Mononuclear cell (primary cell): ENCODE data around the gene ERC1. TPM values are rescaled to one million over a fixed set of nuclear protein-coding genes. Genes with fewer than 3 reads are reported as not detected.
A peak's percentile ranks its signal among the peaks of the same experiment; 100 is the strongest.

Source experiments
- H3K27me3 ChIP-seq: 2 replicates; pipeline ENCODE4 v1.6.0; 2011; ENCODE audit warnings: low read length, control low read depth; ENCODE audit not compliant: insufficient read depth
- H3K4me1 ChIP-seq: 2 replicates; pipeline ENCODE4 v1.5.1; 2011; ENCODE audit warnings: mild to moderate bottlenecking, low read length, control low read depth; ENCODE audit not compliant: insufficient read depth
- H3K4me3 ChIP-seq: 2 replicates; pipeline ENCODE4 v1.5.1; 2011; ENCODE audit warnings: mild to moderate bottlenecking, low read length, moderate library complexity
- H3K9me3 ChIP-seq: 2 replicates; pipeline ENCODE4 v1.5.1; 2011; ENCODE audit warnings: low read depth, mild to moderate bottlenecking, control low read depth, low read length
- total RNA-seq: library from RNA; depleted of rRNA; stranded (reverse); fragments of >200 nt; gene quantifications from one replicate; pipeline ENCODE4 v1.2.3, GENCODE V29; 2012

The ERC1 gene
- total RNA-seq, 1 donor, result 30.2 TPM

DNA sequence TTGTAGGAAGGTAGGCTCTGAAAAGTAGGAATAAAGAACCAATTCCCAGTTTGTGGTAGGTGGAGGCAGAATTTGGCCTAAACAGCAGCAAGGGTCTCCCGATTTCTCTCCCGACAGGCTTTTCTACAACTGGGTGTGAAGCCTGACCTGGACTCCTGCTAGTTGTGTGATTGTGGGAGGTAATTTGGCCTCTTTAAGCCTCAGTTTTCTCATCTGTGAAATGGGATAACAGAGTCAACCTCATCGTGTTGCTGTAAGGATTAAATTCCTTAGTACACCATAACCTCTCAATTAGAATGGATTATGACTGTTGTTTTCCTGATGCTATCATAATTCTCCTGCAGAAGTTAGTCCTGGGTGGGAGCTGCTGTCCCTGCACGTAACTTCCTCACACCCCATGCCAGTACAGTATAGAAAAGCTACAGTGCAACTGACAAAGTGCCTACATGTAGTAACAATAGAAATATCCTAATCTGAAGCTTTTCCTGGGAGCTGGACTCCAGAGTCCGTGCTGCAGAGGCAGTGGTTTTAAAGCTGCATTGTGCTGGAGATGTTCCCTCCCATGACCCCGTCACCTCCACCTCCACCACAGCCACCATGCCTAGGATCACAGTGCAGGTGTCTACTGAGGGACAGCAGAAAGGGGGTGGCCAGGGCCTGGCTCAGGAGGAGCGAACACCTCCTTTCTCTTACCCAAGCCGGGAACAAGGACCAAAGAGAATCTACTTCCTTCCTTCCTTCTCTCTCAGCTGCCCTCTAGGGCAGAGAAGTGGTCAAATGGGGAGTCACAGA, 526.9 kb downstream of the ERC1 start:
- Histone ChIP-seq H3K4me3 (no peak overlapping the region), H3K4me1 (no peaks in the 10 kb centered on the region), H3K27me3 (peaks cover 11% of the 10 kb centered on the region), H3K9me3 (no peaks in the 10 kb centered on the region)

DNA sequence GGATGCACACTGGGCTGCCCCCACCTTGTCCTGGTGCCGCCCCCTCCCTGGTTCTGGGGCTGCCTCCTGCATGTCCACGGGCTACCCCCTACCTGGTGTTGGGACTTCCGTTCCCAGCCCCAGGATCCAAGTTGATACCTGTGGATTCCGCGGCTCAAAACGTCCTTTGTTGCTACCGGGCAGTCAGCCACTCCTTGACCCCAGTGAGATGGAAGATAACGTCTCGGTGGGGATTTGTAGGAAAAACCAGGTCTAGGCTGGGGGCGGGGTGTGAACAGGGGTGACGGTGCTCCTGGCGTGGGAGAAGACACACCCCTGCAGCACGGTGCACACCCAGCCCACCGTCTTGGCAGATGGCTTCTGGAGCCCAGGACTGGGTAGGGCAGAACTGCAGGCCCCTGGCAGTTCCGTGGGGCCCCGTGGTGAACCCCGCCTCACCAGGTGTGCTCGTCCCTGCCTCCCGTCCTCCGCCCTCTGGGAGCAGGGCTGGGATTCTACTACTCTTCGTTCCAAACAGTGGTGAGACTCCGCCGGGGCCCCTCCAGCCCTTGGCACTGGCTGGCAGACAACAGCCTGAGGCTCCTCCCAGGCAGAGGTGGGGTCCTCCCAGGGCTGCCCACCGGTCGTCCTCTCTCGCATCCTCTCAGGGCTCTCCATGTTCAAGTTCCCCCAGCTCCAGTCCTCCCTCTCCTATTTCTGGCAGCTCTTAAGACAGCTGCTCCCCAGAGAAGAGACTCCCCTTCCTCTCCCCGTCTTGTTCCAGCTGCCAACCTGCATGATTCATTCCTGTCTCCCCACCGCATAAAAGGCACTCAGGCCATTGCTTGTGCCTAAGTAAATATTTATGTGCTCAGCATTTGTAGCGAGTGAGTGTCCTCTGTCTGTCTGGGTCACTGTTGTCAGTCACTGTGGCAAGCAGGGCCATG, 527.8 kb downstream of the ERC1 start:
- Histone ChIP-seq H3K27me3 (peaks cover 11% of the 10 kb centered on the region), H3K4me1 (no peaks in the 10 kb centered on the region), H3K9me3 (no peaks in the 10 kb centered on the region), H3K4me3 (no peak overlapping the region)

DNA sequence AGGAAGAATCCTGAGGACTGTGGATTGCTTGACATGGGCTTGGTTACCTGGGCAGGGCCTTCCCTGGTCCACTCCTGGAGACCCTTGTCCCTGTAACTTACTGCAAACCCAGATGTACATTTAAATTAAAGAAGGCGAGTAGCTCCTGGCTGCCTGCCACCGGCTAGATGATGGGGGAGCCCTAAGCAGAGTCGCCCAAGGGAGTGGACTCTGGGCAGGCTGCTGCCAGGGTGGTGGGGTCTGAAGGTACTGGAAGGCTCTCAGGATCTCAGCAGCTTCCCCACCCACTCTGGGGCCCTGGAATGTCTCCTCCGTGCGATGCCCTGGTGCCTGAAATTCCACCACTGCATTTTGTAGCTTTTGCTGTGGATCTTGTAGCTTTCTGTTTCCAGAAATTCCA, 528.6 kb downstream of the ERC1 start:
- no peak overlapping the region for H3K4me3 ChIP-seq

DNA sequence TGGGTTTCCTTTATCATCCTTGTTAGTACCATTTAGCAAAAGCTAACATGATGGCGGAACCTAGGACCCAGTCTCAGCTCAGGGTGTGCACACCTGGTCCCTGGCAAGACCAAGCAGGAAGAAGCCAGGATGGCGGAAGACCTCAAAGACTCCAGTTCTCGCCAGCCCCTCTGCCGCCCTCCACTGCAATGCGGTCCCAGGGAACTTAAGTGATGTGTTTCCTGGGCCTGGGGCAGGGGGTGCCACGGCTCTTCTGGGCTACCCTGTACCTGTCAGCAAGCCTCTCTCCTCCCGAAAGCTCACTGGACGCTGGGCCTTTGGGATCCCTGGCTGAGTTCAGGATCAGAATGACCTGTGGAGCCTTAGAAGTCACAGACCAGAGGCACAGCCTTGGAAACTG, 532.0 kb downstream of the ERC1 start:
- no peak overlapping the region for H3K4me3 ChIP-seq
- no peaks in the 10 kb centered on the region for H3K9me3 ChIP-seq
- no peaks in the 10 kb centered on the region for H3K4me1 ChIP-seq
- H3K27me3 ChIP-seq, result peaks cover 27% of the 10 kb centered on the region

More for the DNA sequence above, 528.6 kb downstream of the ERC1 start:
- Histone ChIP-seq H3K4me1 (no peaks in the 10 kb centered on the region), H3K27me3 (peaks cover 15% of the 10 kb centered on the region), H3K9me3 (no peaks in the 10 kb centered on the region)

DNA sequence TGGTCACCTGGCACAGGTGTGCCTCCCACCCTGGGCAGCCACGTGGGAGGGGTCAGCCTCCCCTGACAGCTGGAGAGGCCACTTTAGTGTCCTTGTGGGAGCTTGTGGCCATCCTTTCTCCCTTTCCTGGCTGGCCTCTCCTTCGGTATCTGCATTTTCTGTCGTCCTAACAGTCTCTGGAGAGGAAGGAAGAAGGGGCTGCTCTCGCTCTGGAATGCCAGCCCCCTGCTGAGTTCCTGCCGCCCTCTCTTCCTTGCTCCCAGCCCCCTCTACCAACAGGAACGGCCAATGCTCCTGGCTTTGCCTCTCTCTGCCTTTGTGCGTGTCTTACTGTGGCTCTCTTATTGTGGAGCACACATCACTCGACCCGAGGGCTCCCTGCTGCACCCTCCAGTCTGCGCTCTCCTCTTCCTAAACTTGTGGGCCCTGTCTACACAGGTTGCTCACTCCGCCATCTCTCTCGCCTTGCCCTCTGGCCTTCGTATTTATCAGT, 532.6 kb downstream of the ERC1 start:
- Histone ChIP-seq H3K27me3 (peaks cover 33% of the 10 kb centered on the region), H3K4me1 (no peaks in the 10 kb centered on the region), H3K4me3 (no peak overlapping the region), H3K9me3 (no peaks in the 10 kb centered on the region)

DNA sequence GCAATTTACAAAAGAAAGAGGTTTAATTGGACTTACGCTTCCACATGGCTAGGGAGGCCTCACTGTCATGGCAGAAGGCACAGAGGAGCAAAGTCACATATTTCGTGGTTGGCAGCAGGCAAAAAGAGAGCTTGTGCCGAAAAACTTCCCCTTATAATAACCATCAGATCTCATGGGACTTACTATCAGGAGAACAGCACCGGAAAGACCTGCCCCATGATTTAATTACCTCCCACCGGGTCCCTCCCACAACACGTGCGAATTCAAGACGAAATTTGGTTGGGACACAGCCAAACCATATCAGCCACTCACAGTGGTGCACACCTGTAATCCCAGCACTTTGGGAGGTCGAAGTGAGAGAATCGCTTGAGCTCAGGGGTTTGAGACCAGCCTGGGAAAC, 534.8 kb downstream of the ERC1 start:
- no peaks in the 10 kb centered on the region for H3K9me3 ChIP-seq
- H3K4me1 ChIP-seq, result peaks cover 5% of the 10 kb centered on the region
- H3K4me3 ChIP-seq, result no peak overlapping the region
- H3K27me3 ChIP-seq, result peaks cover 43% of the 10 kb centered on the region

DNA sequence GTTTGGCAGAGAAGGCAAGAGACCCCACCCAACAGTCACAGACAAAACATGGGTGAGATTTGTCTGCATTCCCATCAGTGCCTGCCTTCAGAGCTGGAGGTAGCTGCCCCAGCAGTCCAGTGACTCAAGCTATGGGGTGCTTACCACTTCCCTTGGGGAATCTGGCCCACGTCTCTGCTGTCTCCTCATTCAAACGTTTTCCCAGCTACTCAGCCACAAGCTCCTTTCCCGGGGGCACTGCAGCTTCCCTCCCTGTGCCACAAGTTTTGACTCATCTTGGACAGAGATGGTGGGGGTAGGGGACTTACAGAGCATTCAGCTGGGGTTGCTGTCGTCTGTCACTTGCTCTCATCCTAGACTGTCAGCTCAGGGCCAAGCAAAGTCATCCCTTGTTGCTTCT, 536.8 kb downstream of the ERC1 start:
- H3K4me3 ChIP-seq, result no peak overlapping the region
- H3K9me3 ChIP-seq, result no peaks in the 10 kb centered on the region
- H3K27me3 ChIP-seq, result peaks cover 58% of the 10 kb centered on the region
- peaks cover 17% of the 10 kb centered on the region for H3K4me1 ChIP-seq

DNA sequence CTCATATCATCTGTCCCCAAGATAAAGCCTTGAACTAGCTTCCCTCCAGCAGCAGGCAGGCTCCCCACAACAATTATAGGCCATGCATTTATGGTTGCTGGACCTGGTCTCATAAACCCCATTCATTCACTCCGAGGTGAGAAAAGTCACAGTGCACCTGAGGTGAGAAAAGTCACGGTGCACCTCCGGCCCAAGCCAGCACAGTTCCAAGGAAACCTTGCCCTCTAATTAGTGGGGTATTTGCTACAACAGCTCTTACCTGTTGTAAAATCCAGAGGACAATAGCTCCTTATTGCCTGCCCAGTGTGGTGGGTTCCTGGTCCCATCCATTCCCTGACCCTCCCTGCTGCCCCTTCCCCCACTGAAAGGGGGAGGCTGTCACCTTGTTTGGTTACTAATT, 537.8 kb downstream of the ERC1 start:
- Histone ChIP-seq H3K4me1 (peaks cover 27% of the 10 kb centered on the region), H3K4me3 (no peak overlapping the region), H3K27me3 (peaks cover 68% of the 10 kb centered on the region), H3K9me3 (no peaks in the 10 kb centered on the region)

DNA sequence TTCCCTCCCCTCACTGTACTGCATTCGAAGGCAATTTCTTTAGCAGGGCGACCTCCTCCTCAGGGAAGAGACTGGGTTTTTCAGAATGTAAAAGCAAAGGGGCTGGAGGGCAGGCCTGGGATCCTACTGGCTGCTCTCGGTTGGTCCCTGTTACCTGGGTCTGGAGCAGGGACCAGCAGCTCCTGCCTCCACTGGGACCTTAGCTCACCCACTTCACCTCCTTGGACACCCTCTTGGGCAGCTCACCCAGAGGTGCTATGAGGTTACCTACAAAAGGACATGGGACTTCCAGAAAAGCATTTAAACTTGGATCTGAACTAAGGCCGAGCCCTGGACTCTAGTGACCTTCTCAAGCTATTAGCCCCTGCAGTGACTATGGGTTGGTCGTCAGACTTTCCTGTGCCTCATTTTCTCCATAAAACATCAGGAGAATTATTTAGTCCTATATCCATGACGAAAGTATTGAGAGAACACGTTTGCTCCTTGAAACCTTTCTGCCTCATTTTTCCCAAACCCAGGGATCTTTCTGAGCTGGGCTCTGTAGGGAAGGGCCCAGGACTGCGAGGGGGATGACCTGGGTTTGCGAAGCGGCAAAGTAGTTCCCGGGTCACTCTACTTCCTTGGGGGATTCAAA, 538.3 kb downstream of the ERC1 start:
- Histone ChIP-seq H3K4me1 (peaks cover 32% of the 10 kb centered on the region), H3K27me3 (peaks cover 71% of the 10 kb centered on the region), H3K9me3 (no peaks in the 10 kb centered on the region), H3K4me3 (no peak overlapping the region)

DNA sequence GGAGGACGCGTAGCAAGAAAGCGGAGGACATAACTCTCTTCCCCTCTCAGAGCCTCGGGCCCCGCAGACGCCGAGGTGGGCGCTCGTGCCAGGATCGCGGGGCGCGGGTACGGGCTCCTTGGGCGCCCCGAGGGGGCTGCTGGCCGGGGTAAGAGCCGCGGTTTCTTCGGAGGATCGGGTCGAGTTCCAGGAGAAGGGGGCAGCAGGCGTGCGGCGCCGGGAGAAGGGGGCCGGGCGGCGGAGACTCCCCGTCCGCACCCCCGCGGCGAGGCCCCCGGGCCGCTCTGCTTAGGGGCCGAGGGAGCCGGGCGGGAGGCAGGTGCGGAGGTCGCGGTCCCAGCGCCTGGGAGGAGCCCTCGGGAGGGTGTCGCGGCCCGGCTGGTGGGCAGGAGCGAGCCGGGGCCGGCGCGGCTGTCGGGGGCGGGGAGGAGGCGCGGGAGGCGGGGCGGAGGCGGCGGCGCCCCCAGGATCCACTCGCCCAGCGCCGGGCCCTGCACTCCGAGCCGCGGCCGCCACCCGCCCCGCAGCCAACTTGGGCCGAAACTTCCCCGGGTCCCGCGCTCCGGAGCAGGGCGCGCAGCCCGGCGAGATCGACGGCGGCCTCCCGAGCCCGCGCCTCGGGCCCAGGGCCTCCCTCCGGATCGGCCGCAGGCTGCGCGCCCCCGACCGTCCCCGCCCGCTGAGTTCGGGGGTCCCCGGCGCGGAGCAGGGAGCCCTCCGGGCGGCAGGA, 539.0 kb downstream of the ERC1 start:
- peaks cover 74% of the 10 kb centered on the region for H3K27me3 ChIP-seq

DNA sequence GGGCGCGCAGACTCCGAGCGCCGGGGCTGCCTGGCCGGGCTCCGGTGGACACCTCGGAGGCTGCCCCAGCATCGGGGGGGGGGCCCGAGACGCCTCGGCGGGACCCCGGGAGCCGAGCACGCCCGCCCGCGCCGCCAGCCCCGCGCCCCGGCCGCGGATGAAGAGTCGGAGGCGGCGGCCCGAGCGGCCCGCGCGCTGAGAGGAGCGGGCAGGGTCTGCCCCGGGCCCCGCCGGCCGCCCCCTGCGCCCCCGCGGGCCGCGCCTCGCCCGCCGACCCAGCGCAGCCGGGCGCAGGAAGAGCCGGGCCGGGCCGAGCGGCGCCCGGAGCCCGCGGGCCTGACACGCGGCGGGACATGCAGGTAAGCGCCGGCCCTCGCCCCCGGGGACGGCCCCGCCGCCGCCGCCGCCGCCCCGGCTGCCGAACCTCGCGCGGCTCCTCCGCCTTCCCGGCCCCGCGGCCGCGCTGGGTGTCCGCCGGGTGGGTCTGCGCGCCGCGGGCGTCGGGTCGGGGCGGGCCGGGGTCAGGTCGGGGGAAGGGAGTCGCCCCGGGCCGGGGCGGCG, 539.6 kb downstream of the ERC1 start:
- Histone ChIP-seq H3K4me3 (peak overlapping the region; percentile 13), H3K27me3 (peaks cover 78% of the 10 kb centered on the region), H3K9me3 (no peaks in the 10 kb centered on the region), H3K4me1 (peaks cover 40% of the 10 kb centered on the region)

More for the DNA sequence above, 539.0 kb downstream of the ERC1 start:
- Histone ChIP-seq H3K4me3 (peak overlapping the region; percentile 13), H3K4me1 (peaks cover 39% of the 10 kb centered on the region), H3K9me3 (no peaks in the 10 kb centered on the region)

DNA sequence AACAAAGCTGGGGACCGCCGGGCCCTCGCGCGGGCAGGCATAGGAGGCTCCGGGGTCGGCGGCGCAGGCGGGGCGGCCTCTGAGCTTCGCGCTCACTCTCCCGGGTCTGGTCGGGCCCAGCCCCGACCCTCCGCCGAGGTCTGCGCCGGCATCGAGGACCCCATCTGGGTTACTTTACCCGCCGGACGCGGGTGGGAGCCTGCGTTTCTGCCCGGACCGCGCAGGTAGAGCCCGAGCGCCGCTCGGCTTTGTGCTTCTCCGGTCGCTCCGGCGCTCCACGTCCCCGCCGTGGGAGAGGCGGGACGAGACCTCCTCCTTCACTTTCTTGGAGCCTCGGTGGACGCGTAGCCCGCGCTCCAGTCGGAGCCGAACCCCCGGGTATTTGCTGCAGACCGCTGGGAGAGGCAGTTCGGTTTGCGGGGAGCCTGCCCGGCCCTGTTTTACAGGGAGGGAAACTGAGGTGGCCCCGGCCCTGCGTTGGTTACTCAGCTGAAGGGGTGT, 540.2 kb downstream of the ERC1 start:
- H3K27me3 ChIP-seq, result peaks cover 80% of the 10 kb centered on the region
- no peak overlapping the region for H3K4me3 ChIP-seq
- H3K9me3 ChIP-seq, result no peaks in the 10 kb centered on the region
- H3K4me1 ChIP-seq, result peaks cover 40% of the 10 kb centered on the region

DNA sequence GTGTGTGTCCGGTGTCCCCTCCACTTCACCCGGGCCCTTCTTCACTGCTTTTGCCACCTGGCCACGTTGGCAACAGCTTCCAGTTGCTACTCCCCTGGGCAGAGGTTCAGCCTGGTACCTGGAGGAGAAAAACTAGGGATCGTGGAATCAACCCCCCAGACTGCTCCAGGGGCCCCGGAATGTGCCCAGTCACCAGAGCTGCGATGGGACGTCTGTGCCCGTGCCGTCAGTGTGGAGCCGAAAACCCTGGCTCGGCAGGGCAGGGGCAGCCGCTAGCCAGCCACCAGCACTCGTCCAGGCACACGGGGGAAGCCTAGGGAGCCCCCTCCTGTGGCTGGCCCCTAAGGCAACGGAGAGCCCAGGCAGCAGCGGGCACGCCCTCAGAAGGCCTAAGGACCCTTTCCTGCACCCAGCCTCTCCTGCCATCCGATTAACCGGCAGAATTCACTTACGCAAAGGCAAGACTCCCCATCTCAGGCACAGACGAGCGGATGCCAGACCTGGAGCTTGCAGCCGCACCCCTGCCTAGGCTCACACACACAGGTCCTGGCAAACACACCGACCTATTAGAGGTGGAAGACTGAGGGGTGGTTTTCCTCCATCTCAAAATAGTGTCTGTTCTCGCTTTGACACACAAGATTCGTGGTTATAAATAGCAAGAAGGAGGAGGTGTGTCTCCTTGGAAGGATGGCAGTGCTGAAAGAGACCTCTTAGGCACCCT, 540.8 kb downstream of the ERC1 start:
- H3K27me3 ChIP-seq, result peaks cover 82% of the 10 kb centered on the region
- no peaks in the 10 kb centered on the region for H3K9me3 ChIP-seq
- peaks cover 40% of the 10 kb centered on the region for H3K4me1 ChIP-seq
- no peak overlapping the region for H3K4me3 ChIP-seq
